Activated CD4-positive, alpha-beta memory T cell treated with anti-CD3 and anti-CD28 coated beads for 36 hours (primary cell): ENCODE data around the gene SAYSD1. TPM values are rescaled to one million over a fixed set of nuclear protein-coding genes. Genes with fewer than 3 reads are reported as not detected.

Experiments used
- CTCF ChIA-PET: fragments of 350-600 bp; sonication (Branson Sonifier 250); formaldehyde crosslinking; loops from one replicate; lab custom pipeline; 2021; ENCODE audit warnings: antibody characterized with exemption, inconsistent platforms; lab: Charles Lee
- POLR2A ChIA-PET: fragments of 350-600 bp; sonication (Branson Sonifier 250); formaldehyde crosslinking; loops from one replicate; lab custom pipeline; 2021; ENCODE audit warnings: antibody characterized with exemption; lab: Charles Lee
- DNase-seq: peaks from one replicate; pipeline ENCODE4 v3.0.0-alpha.2; 2020
- H3K27ac Mint-ChIP-seq: one replicate; pipeline ENCODE4 v1.8.0; 2021; ENCODE audit warnings: mixed read lengths
- H3K27me3 Mint-ChIP-seq: one replicate; pipeline ENCODE4 v1.8.0; 2021; ENCODE audit warnings: mixed read lengths
- H3K36me3 Mint-ChIP-seq: one replicate; pipeline ENCODE4 v1.8.0; 2021; ENCODE audit warnings: mixed read lengths
- H3K4me1 Mint-ChIP-seq: one replicate; pipeline ENCODE4 v1.8.0; 2021; ENCODE audit warnings: low read depth, mixed read lengths
- H3K4me3 Mint-ChIP-seq: one replicate; pipeline ENCODE4 v1.8.0; 2021; ENCODE audit warnings: mild to moderate bottlenecking, mixed read lengths
- H3K9me3 Mint-ChIP-seq: one replicate; pipeline ENCODE4 v1.8.0; 2021; ENCODE audit warnings: mixed read lengths
- intact Hi-C: fragments of 100-400 bp; cut with micrococcal nuclease; formaldehyde crosslinking; loops from one replicate; pipeline ENCODE4 v1.15.1; 2023
- total RNA-seq, 2 experiments: library from RNA; stranded (reverse); gene quantifications; one replicate each; pipeline ENCODE4 v1.2.3, GENCODE V29; 2021

SAYSD1 gene
- total RNA-seq, 2 experiments from 2014 or later: 12.3 to 12.9 TPM

GRCh38 chr6:39061182-39061581, 53.8 kb downstream of the SAYSD1 start:
- no peaks in the 10 kb centered on the region for H3K9me3 Mint-ChIP-seq
- no peak overlapping the region for H3K4me3 Mint-ChIP-seq
- H3K27ac Mint-ChIP-seq: no peak overlapping the region
- DNase-seq: no peak
- H3K36me3 Mint-ChIP-seq: no peaks in the 10 kb centered on the region
- intact Hi-C loops: no loop called here
- ChIA-PET POLR2A (no interaction called here), CTCF (interaction anchor here (1.8 kb wide), 1 partner anchor 35 kb away, joined by 4 read pairs; no protein-coding TSS in a partner anchor)
- H3K4me1 Mint-ChIP-seq: no peaks in the 10 kb centered on the region
- H3K27me3 Mint-ChIP-seq: peaks cover 22% of the 10 kb centered on the region

- Mint-ChIP-seq H3K4me1 (no peaks in the 10 kb centered on the region), H3K9me3 (no peaks in the 10 kb centered on the region), H3K36me3 (no peaks in the 10 kb centered on the region), H3K4me3 (no peak overlapping the region), H3K27me3 (peaks cover 19% of the 10 kb centered on the region), H3K27ac (no peak overlapping the region)
- ChIA-PET POLR2A (no interaction called here), CTCF (interaction anchor here (1.8 kb wide), 1 partner anchor 34 kb away, joined by 4 read pairs; no protein-coding TSS in a partner anchor)
- intact Hi-C loops: no loop called here
- DNase-seq: no peak
Measured at GRCh38 chr6:39060467-39061160, 54.4 kb downstream of the SAYSD1 start.

DNA sequence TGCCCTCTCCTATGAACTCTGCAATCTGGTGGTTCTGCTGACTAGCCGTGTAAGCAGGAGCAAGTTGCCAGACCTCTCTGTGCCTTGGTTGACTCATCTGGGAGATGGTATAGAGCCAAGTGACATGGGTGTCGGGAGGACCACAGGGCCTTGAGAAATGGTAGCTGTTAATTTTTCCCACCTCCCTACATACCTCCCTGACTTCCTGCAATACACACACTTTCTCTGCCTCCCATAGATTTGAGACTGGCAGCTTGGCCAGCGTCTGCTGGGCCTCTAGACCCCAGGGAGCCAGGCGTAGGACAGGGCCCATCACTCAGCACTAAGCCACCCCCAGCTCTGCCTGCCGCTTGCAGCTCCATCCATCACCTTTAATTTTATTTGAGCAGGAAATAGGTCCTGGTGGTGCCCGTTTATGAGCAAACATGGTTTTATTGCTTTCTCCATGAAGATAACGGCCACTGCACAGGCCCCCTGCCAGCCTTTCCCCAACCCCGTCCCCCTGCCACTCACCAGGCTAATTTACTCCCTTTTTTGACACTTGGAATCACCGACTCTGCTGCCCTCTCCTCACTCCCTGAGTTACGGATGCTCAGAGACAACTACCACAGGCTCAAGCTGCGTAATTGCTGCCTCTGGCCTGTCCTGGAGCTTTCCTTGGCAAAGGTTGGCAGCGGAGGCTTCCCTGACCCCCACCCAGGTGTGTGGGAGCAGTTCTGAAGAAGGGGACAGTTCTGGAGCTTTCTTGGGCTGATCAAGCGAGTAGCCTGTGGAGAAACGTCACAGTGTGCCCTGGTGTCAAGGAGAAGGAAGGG, 55.3 kb downstream of the SAYSD1 start:
- no peaks in the 10 kb centered on the region for H3K4me1 Mint-ChIP-seq
- no peaks in the 10 kb centered on the region for H3K36me3 Mint-ChIP-seq
- no peaks in the 10 kb centered on the region for H3K9me3 Mint-ChIP-seq
- CTCF ChIA-PET: no interaction called here
- no peak for DNase-seq
- intact Hi-C loops: no loop called here
- H3K27me3 Mint-ChIP-seq: peaks cover 17% of the 10 kb centered on the region
- POLR2A ChIA-PET: no interaction called here
- no peak overlapping the region for H3K27ac Mint-ChIP-seq
- no peak overlapping the region for H3K4me3 Mint-ChIP-seq

DNA sequence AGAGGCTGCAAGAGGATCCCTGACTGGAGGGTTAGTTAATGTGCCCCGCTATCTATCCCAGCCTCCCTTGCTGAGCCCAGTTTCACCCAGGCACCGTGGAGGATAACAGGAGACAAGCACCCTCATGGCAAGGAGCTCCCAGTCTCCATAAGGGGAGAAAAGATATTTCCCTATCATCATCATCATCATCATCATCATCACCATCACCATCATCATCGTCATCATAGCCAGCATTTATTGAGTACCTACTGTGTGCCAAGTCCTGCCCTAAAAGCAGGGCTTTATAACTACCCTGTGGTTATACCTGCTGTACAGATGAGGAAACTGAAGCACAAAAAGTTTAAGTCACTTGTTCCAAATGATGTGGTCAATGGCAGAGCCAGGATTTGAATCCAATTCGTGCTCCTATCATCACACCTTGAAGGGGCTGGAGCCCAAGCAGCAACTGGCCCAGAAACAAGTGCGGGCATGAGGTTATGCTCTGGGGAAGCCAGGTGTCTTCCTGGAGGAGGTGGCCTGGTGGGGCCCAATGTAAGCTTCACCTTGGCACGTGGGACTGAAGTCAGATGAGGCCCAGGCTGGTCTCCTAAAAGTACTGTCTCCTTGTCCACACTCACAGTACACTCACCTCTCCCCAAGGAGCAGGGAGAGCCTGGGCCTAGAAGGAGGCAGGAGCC, 56.4 kb downstream of the SAYSD1 start:
- no peak overlapping the region for H3K27ac Mint-ChIP-seq
- DNase-seq: no peak
- POLR2A ChIA-PET: no interaction called here
- H3K4me1 Mint-ChIP-seq: no peaks in the 10 kb centered on the region
- no peak overlapping the region for H3K4me3 Mint-ChIP-seq
- H3K9me3 Mint-ChIP-seq: no peaks in the 10 kb centered on the region
- peaks cover 17% of the 10 kb centered on the region for H3K27me3 Mint-ChIP-seq
- CTCF ChIA-PET: no interaction called here
- no peaks in the 10 kb centered on the region for H3K36me3 Mint-ChIP-seq
- intact Hi-C loops: no loop called here

DNA sequence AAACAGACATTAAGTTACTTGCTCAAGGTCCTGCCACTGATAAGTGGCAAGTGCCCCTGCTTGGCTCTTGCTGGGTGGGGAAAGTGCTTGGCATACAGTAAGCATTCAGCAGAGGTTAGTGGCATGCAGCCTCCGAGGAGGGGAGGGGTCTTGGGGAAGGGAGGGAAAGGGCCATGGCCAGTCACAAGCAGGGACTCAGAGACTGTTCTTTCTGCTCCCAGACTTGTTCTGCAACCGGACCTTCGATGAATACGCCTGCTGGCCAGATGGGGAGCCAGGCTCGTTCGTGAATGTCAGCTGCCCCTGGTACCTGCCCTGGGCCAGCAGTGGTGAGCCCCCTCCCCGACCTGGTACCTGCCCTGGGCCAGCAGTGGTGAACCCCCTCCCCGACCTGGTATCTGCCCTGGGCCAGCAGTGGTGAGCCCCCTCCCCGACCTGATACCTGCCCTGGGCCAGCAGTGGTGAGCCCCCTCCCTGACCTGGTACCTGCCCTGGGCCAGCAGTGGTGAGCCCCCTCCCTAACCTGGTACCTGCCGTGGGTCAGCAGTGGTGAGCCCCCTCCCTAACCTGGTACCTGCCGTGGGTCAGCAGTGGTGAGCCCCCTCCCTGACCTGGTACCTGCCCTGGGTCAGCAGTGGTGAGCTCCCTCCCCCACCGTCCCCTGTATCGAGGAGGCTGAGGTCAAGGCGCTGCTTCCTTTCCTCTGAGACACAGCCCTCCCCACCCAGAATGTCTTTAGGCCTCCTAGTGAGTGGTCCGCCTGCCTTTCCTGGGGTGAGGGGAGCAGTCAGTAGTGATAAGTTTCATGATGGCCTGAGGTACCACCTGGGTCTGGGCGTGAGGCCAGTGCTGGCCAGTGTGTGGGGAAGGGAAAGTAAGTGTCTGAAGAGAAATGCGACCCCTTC, 57.5 kb downstream of the SAYSD1 start:
- CTCF ChIA-PET: no interaction called here
- no peaks in the 10 kb centered on the region for H3K9me3 Mint-ChIP-seq
- no peaks in the 10 kb centered on the region for H3K4me1 Mint-ChIP-seq
- no peak for DNase-seq
- peaks cover 20% of the 10 kb centered on the region for H3K27me3 Mint-ChIP-seq
- H3K27ac Mint-ChIP-seq: no peak overlapping the region
- POLR2A ChIA-PET: no interaction called here
- no peaks in the 10 kb centered on the region for H3K36me3 Mint-ChIP-seq
- intact Hi-C loops: no loop called here
- no peak overlapping the region for H3K4me3 Mint-ChIP-seq

- CTCF ChIA-PET: no interaction called here
- Mint-ChIP-seq H3K27ac (no peak overlapping the region), H3K27me3 (peaks cover 23% of the 10 kb centered on the region)
Measured at GRCh38 chr6:39056681-39057080, 58.3 kb downstream of the SAYSD1 start.

GRCh38 chr6:39056191-39056590, 58.8 kb downstream of the SAYSD1 start:
- DNase-seq: no peak
- Mint-ChIP-seq H3K4me3 (no peak overlapping the region), H3K27ac (no peak overlapping the region), H3K27me3 (peaks cover 22% of the 10 kb centered on the region), H3K36me3 (no peaks in the 10 kb centered on the region), H3K4me1 (peaks cover 7% of the 10 kb centered on the region), H3K9me3 (no peaks in the 10 kb centered on the region)
- ChIA-PET POLR2A (no interaction called here), CTCF (no interaction called here)
- intact Hi-C loops: no loop called here

More at GRCh38 chr6:39056681-39057080, 58.3 kb downstream of the SAYSD1 start:
- Mint-ChIP-seq H3K36me3 (no peaks in the 10 kb centered on the region), H3K4me1 (peaks cover 3% of the 10 kb centered on the region), H3K4me3 (no peak overlapping the region), H3K9me3 (no peaks in the 10 kb centered on the region)
- DNase-seq: no peak
- intact Hi-C loops: no loop called here
- POLR2A ChIA-PET: no interaction called here

GRCh38 chr6:39055661-39056060, 59.3 kb downstream of the SAYSD1 start:
- Mint-ChIP-seq H3K27me3 (peaks cover 24% of the 10 kb centered on the region), H3K4me1 (peaks cover 12% of the 10 kb centered on the region), H3K27ac (no peak overlapping the region), H3K9me3 (no peaks in the 10 kb centered on the region), H3K4me3 (no peak overlapping the region), H3K36me3 (no peaks in the 10 kb centered on the region)
- DNase-seq: no peak
- POLR2A ChIA-PET: no interaction called here
- CTCF ChIA-PET: interaction anchor here (0.8 kb wide), 1 partner anchor 127 kb away, joined by 3 read pairs; no protein-coding TSS in a partner anchor
- intact Hi-C loops: no loop called here

DNA sequence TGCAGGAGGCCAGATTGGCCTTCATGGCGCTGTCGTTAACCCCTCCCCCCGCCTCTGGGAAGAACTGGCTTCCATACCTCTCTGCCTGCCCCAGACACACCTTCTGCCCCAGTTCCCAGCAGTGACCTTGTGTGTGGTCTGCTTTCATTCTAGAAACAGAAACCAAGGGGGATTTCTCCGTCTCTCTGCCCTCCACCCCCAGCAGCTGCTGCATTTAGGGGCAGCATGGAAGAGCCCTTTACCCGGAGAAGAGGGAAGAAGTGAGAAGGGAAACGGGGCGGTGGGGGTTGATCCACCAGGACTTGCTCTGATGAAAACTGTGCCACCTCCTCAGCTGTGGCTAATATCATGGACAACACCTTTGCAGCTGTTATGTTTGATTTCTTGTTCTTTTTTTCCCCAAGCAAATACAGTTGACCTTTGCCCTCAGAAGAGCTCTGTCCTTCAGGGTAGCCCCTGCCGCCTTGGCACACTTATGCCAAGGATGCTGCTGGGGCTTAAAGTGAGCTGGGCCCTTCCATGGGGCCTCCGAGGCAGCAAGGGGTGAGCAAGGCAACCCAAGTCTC, 60.3 kb downstream of the SAYSD1 start:
- Mint-ChIP-seq H3K36me3 (no peaks in the 10 kb centered on the region), H3K27ac (no peak overlapping the region), H3K4me3 (no peak overlapping the region), H3K9me3 (no peaks in the 10 kb centered on the region), H3K27me3 (peaks cover 27% of the 10 kb centered on the region), H3K4me1 (peaks cover 16% of the 10 kb centered on the region)
- no peak for DNase-seq
- intact Hi-C loops: no loop called here
- ChIA-PET POLR2A (no interaction called here), CTCF (interaction anchor here (0.8 kb wide), 1 partner anchor 128 kb away, joined by 3 read pairs; no protein-coding TSS in a partner anchor)
